ENCODE data around the gene ABCB4. TPM values are rescaled to one million over a fixed set of nuclear protein-coding genes. Genes with fewer than 3 reads are reported as not detected.

Gene ABCB4
- total RNA-seq, 4 donors from 2014 or later = 0.08 to 2.1 (median 0.76) TPM

DNA sequence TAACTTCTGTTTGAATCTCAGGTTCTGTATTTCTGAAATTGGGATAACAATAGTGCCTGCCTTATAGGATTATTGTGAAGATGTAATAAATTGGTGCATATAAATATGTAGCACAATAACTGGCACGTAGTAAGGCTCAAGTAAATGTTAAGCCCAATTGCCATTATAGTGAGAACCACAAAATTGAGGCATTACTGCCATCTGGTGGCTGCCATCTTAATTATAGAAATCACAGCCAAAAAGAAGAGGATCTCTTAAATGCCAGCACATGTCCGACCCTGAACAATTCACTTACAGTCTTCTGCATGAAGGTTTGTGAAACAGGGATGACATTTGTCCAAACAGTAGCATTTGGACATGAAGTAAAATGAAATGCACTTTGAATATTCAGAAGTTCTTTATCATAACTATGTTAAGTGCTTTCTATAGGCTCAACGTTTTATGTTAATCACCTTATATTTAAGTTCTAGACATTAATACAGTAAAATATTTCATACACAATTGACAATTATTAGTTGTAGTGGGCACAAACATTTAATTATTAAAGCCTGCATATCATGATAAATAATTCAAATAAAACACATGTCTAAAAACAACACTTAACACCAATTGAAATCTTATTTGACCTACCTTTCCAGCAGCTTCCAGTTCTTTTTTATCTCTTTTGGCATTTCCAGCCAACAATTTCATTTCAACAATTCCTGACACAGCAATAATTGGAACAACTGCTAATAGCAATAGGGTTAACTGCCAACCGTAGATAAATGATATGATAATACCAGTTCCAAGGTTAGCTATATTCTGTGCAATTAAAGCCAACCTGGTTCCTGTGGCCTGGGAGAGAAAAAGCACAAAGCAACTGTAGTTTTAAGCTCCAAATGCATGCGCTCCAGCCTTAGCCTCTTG lies 58.5 kb downstream of the ABCB4 start:
- DNase-seq (ENCODE audit: low spot score in 2 of 2) = peak in 1 of 2 donors; percentile 73
- TF ChIP-seq, protein P1, sequence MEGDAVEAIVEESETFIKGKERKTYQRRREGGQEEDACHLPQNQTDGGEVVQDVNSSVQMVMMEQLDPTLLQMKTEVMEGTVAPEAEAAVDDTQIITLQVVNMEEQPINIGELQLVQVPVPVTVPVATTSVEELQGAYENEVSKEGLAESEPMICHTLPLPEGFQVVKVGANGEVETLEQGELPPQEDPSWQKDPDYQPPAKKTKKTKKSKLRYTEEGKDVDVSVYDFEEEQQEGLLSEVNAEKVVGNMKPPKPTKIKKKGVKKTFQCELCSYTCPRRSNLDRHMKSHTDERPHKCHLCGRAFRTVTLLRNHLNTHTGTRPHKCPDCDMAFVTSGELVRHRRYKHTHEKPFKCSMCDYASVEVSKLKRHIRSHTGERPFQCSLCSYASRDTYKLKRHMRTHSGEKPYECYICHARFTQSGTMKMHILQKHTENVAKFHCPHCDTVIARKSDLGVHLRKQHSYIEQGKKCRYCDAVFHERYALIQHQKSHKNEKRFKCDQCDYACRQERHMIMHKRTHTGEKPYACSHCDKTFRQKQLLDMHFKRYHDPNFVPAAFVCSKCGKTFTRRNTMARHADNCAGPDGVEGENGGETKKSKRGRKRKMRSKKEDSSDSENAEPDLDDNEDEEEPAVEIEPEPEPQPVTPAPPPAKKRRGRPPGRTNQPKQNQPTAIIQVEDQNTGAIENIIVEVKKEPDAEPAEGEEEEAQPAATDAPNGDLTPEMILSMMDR (IDR thresholded peaks at IDR 0.05) = no peak
- TF ChIP-seq POLR2A (IDR thresholded peaks at IDR 0.05) = no peak
- no peak overlapping the region for H3K4me3 ChIP-seq (ENCODE audit: low read depth, poor library complexity, severe bottlenecking)
- 29 to 38% methylated on average over 5 of the region's 5 CpGs for WGBS, 2 donors
- intact Hi-C loops (cut with DNase I; ENCODE audit: low total_unique reads) = no loop called here

DNA sequence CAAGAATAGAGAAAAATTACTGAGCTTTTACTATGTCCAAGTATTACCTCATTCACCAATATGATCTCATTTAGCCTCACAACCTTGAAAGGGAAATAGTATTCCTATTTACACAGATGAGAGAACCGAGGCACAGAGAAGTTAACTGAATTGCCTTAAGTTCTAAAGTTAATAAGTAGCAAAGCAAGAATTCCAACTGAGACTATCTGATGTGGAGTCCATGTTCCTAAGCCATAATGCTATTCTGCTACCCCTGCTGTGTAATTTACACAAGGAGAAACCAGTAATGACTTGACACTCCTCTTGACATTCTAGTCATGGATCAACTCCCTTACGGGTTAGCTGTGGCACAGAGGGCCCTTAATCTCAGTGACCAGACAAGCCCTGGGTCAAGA lies 60.7 kb downstream of the ABCB4 start:
- DNase-seq (ENCODE audit: low spot score in 2 of 2) = no peak
- WGBS, 2 donors = 77 to 80% methylated on average over 2 of the region's 2 CpGs
- no peak overlapping the region for H3K4me3 ChIP-seq (ENCODE audit: low read depth, poor library complexity, severe bottlenecking)
- intact Hi-C loops (cut with DNase I; ENCODE audit: low total_unique reads) = loop anchor here (5.0 kb wide), 1 partner anchor 102 kb away; no protein-coding TSS in a partner anchor
- TF ChIP-seq POLR2A (IDR thresholded peaks at IDR 0.05) = no peak
- TF ChIP-seq, protein P1 (IDR thresholded peaks at IDR 0.05) = no peak

DNA sequence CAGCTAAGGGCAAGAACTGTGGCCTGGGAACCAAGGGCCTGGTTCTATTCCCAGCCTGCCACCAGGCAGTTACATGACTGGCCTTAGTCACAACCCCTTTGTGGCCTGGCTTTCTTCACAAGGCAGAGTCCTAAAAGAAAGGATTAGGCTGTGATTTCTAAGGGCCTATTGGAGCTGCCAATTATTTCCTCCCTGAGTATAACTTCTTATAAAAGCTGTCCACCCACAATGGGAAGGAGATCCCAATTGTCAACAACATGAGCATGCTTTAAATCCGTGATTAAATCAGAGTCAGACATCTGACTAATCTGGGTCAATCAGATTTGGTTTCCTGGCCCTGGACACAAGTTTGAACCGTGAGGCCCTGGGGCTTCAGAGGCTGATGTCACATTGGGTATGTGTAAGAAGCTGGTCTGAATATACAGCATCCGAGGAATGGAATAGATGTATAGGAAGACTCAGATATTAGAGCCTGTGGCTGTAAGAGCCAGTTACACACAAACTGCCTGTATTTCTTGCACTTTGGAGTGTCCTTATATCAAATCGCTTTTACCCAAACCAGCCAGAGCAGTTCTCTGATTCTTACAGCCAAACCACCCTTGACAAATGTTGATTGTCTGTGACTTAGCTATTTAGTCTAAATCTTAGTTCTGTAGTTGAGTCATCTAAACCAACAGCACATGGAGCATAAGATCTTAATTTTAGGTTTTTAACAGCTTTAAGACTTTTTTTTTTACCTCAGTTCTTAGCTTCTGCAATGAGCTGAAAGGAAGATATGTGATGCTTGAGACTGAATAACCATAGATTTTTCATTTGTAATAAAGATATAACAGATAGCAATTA lies 61.3 kb downstream of the ABCB4 start:
- 31 to 35% methylated on average over 4 of the region's 4 CpGs for WGBS, 2 donors
- H3K4me3 ChIP-seq (ENCODE audit: low read depth, poor library complexity, severe bottlenecking) = no peak overlapping the region
- no peak for TF ChIP-seq POLR2A (IDR thresholded peaks at IDR 0.05)
- TF ChIP-seq, protein P1 (IDR thresholded peaks at IDR 0.05) = no peak
- no peak for DNase-seq (ENCODE audit: low spot score in 2 of 2)
- intact Hi-C loops (cut with DNase I; ENCODE audit: low total_unique reads) = loop anchor here (5.0 kb wide), 1 partner anchor 102 kb away; no protein-coding TSS in a partner anchor

DNA sequence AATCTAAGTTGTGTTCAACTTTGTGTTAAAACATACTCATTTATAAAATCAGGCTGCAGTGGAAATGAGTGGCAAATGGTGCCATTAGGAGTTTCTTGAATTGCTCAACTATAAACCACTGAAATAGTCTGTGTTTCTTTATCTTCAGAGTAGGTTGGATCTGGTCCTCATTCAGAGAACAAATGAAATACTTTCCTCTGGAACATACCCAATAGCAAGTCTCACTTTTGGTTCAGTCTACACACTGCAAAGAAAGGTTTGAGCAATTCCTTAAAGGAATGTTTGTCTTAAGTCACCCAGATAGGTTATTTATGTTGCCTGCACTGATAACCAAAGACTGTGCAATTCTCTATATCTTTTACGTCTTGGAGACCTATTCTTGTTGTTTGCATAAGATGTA lies 62.5 kb downstream of the ABCB4 start:
- H3K4me3 ChIP-seq (ENCODE audit: low read depth, poor library complexity, severe bottlenecking) = no peak overlapping the region
- intact Hi-C loops (cut with DNase I; ENCODE audit: low total_unique reads) = loop anchor here (5.0 kb wide), 1 partner anchor 101 kb away; no protein-coding TSS in a partner anchor
- DNase-seq (ENCODE audit: low spot score in 2 of 2) = no peak
- 82 to 89% methylated on average over 1 of the region's 1 CpG for whole genome bisulfite sequencing, 2 donors
- TF ChIP-seq, protein P1 (IDR thresholded peaks at IDR 0.05) = no peak
- TF ChIP-seq POLR2A (IDR thresholded peaks at IDR 0.05) = no peak

DNA sequence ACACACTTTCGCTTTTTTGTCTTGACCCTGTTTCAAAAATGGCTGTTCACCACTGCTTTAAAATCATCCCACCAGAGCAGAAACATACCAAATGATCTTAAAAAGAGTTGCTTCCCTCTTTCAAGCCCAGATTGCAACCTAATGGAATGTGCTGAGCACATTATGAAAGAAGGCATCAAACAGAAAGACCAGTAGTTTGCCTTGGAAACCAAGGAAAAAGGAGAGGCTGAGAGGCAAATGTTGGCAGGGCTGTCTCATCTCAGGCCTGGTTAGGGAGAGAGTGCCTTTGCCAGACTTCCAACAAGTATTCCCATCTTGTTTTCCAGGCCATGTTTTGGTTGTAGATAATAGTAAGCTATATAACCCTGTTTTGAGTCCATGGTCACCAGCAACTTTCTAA lies 64.3 kb downstream of the ABCB4 start:
- intact Hi-C loops (cut with DNase I; ENCODE audit: low total_unique reads) = loop anchor here (5.0 kb wide), 1 partner anchor 99 kb away; no protein-coding TSS in a partner anchor
- 96 to 98% methylated on average over 1 of the region's 1 CpG for WGBS, 2 donors

More for the DNA sequence above, 64.3 kb downstream of the ABCB4 start:
- no peak for DNase-seq (ENCODE audit: low spot score in 2 of 2)
- TF ChIP-seq, protein P1 (IDR thresholded peaks at IDR 0.05) = no peak
- TF ChIP-seq POLR2A (IDR thresholded peaks at IDR 0.05) = no peak
- no peak overlapping the region for H3K4me3 ChIP-seq (ENCODE audit: low read depth, poor library complexity, severe bottlenecking)

All from lower leg skin (tissue), 4 donors.